OCI-LY3 (cell line): ENCODE results near the gene CDT1.

Experiments used
- H2AFZ ChIP-seq: fragments of 200-600, 300-600 bp; shearing (Covaris generic); 2 replicates; pipeline ENCODE4 v1.6.0; 2014; ENCODE audit warnings: antibody characterized with exemption, low read depth, low read length
- H3K27ac ChIP-seq: fragments of 200-600, 300-600 bp; sonication (generic); 2 replicates; pipeline ENCODE4 v1.5.1; 2014; ENCODE audit warnings: mild to moderate bottlenecking, low read length, moderate library complexity, mixed read lengths
- H3K27me3 ChIP-seq: fragments of 200-600, 300-600 bp; sonication (generic); 2 replicates; pipeline ENCODE4 v1.6.1; 2014; ENCODE audit warnings: low read depth, low read length, mixed read lengths
- H3K36me3 ChIP-seq: fragments of 200-600, 300-600 bp; sonication (generic); replicated peaks from 2 replicates; pipeline ENCODE3; 2014; ENCODE audit warnings: low read depth, low read length, mixed read lengths
- H3K4me1 ChIP-seq: fragments of 300-600, 200-600 bp; sonication (generic); 2 replicates; pipeline ENCODE4 v1.6.1; 2014; ENCODE audit warnings: low read length, mixed read lengths
- H3K4me2 ChIP-seq: fragments of 200-600, 300-600 bp; sonication (generic); 2 replicates; pipeline ENCODE4 v1.6.1; 2014; ENCODE audit warnings: low read length, mixed read lengths
- H3K4me3 ChIP-seq: fragments of 300-600, 200-600 bp; sonication (generic); 2 replicates; pipeline ENCODE4 v1.5.1; 2014; ENCODE audit warnings: antibody characterized with exemption, mild to moderate bottlenecking, low read length, moderate library complexity
- H3K79me2 ChIP-seq: fragments of 300-600, 200-600 bp; shearing (Covaris generic); 2 replicates; pipeline ENCODE4 v1.6.1; 2014; ENCODE audit warnings: mild to moderate bottlenecking, low read length, mixed read lengths
- H3K9ac ChIP-seq: fragments of 300-600, 200-600 bp; shearing (Covaris generic); 2 replicates; pipeline ENCODE4 v1.6.0; 2014; ENCODE audit warnings: mild to moderate bottlenecking, low read length, moderate library complexity
- H3K9me3 ChIP-seq: fragments of 200-600, 300-600 bp; shearing (Covaris generic); 2 replicates; pipeline ENCODE4 v1.6.1; 2014; ENCODE audit warnings: low read length, mixed read lengths; ENCODE audit not compliant: insufficient read depth
- H4K20me1 ChIP-seq: fragments of 200-600, 300-600 bp; sonication (generic); 2 replicates; pipeline ENCODE4 v1.6.1; 2016; ENCODE audit warnings: low read length, mixed read lengths; ENCODE audit not compliant: insufficient read depth
- EZH2phosphoT487 ChIP-seq: fragments of 200-600 bp; shearing (Covaris generic); IDR thresholded peaks from 2 replicates; pipeline ENCODE4 v1.6.1; 2018; ENCODE audit warnings: antibody characterized with exemption, mixed run types, low read depth
- TF ChIP-seq, protein P1 (sequence below): fragments of 200-600, 300-600 bp; sonication (generic); IDR thresholded peaks from 2 replicates; pipeline ENCODE4 v1.5.1; 2014; ENCODE audit warnings: antibody characterized with exemption, low read length, low read depth

Gene CDT1

DNA sequence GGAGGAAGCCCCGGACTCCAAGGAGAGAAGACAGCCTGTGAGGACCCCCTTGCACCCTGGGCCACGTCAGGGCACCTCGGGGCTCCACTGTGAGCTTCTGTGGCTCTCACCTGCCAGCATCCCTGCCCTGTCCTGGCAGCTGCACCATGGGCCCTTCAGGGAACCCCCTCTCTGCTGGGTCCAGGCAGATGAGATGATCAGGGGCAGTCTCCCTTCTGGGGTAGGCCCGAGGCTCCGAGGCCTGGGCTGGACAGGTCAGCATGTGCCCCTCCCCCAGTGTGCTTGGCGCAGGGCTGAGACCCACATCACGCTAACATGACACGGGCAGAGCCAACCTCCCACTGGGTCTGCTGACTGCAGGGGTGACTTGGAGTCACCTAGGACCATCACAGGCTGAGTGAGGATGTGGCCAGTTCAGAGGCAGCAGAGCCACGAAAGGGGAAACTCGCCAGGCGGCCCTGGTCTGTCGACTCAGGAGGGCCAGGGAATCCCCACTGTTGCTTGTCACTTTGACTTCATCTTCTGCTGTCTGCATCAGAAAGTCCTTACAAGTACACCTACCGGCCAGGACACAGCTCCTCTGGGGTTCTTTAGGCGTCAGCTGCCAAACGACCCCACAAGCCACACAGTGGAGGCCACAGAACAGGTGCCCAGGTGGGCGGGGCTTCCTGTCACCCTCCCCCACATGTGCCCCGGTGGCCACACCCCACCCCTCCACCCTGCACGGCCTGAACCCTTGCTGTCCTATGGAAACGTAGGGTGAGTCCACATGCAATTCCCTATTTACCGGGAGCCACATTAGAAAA is 50.9 kb downstream of the CDT1 start:
- 0 out of 2 replicates have a peak overlapping the region, but pooled peaks have one; percentile 7 for H3K4me2 ChIP-seq
- no peaks in the 10 kb centered on the region for H3K27me3 ChIP-seq
- no peaks in the 10 kb centered on the region for H3K9me3 ChIP-seq
- H3K79me2 ChIP-seq = peaks cover 18% of the 10 kb centered on the region
- TF ChIP-seq EZH2phosphoT487 = no peak
- TF ChIP-seq, protein P1, sequence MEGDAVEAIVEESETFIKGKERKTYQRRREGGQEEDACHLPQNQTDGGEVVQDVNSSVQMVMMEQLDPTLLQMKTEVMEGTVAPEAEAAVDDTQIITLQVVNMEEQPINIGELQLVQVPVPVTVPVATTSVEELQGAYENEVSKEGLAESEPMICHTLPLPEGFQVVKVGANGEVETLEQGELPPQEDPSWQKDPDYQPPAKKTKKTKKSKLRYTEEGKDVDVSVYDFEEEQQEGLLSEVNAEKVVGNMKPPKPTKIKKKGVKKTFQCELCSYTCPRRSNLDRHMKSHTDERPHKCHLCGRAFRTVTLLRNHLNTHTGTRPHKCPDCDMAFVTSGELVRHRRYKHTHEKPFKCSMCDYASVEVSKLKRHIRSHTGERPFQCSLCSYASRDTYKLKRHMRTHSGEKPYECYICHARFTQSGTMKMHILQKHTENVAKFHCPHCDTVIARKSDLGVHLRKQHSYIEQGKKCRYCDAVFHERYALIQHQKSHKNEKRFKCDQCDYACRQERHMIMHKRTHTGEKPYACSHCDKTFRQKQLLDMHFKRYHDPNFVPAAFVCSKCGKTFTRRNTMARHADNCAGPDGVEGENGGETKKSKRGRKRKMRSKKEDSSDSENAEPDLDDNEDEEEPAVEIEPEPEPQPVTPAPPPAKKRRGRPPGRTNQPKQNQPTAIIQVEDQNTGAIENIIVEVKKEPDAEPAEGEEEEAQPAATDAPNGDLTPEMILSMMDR = no peak
- H3K4me3 ChIP-seq = no peak overlapping the region
- H3K4me1 ChIP-seq = peaks cover 23% of the 10 kb centered on the region
- H3K36me3 ChIP-seq = peaks cover 6% of the 10 kb centered on the region
- H4K20me1 ChIP-seq = peaks cover 9% of the 10 kb centered on the region; the same call in 1 of the 2 replicates
- H3K27ac ChIP-seq = no peak overlapping the region
- H2AFZ ChIP-seq = no peak overlapping the region
- H3K9ac ChIP-seq = no peak overlapping the region

GRCh38 chr16:88855176-88855575 is 51.6 kb downstream of the CDT1 start:
- 0 out of 2 replicates have a peak overlapping the region, but pooled peaks have one; percentile 7 for H3K4me2 ChIP-seq
- TF ChIP-seq, protein P1 = no peak
- no peak for TF ChIP-seq EZH2phosphoT487
- H2AFZ ChIP-seq = no peak overlapping the region
- peaks cover 18% of the 10 kb centered on the region for H3K79me2 ChIP-seq
- peaks cover 23% of the 10 kb centered on the region for H3K4me1 ChIP-seq
- no peak overlapping the region for H3K9ac ChIP-seq
- H3K27ac ChIP-seq = no peak overlapping the region
- peaks cover 9% of the 10 kb centered on the region; the same call in 1 of the 2 replicates for H4K20me1 ChIP-seq
- H3K9me3 ChIP-seq = no peaks in the 10 kb centered on the region
- no peak overlapping the region for H3K4me3 ChIP-seq
- no peaks in the 10 kb centered on the region for H3K27me3 ChIP-seq
- peaks cover 10% of the 10 kb centered on the region for H3K36me3 ChIP-seq

- no peak overlapping the region for H3K27ac ChIP-seq
- H3K9me3 ChIP-seq = no peaks in the 10 kb centered on the region
- no peaks in the 10 kb centered on the region for H3K27me3 ChIP-seq
- H2AFZ ChIP-seq = no peak overlapping the region
- peaks cover 18% of the 10 kb centered on the region for H3K79me2 ChIP-seq
- peaks cover 9% of the 10 kb centered on the region; the same call in 1 of the 2 replicates for H4K20me1 ChIP-seq
- peaks cover 14% of the 10 kb centered on the region for H3K36me3 ChIP-seq
- H3K4me2 ChIP-seq = peak overlapping the region; percentile 86
- TF ChIP-seq EZH2phosphoT487 = no peak
- TF ChIP-seq, protein P1 = no peak
- H3K4me1 ChIP-seq = peaks cover 23% of the 10 kb centered on the region
- H3K9ac ChIP-seq = peak overlapping the region; percentile 38; the same call in 1 of the 2 replicates
- peak overlapping the region; percentile 73 for H3K4me3 ChIP-seq
Observed at GRCh38 chr16:88855736-88856121, 52.1 kb downstream of the CDT1 start.

- H4K20me1 ChIP-seq = peaks cover 9% of the 10 kb centered on the region; the same call in 1 of the 2 replicates
- peak overlapping the region; percentile 70; the same call in 1 of the 2 replicates for H3K9ac ChIP-seq
- TF ChIP-seq, protein P1 = no peak
- no peak for TF ChIP-seq EZH2phosphoT487
- no peaks in the 10 kb centered on the region for H3K9me3 ChIP-seq
- peak overlapping the region; percentile 86 for H3K4me2 ChIP-seq
- peaks cover 11% of the 10 kb centered on the region for H3K36me3 ChIP-seq
- no peak overlapping the region for H2AFZ ChIP-seq
- H3K27me3 ChIP-seq = no peaks in the 10 kb centered on the region
- H3K4me1 ChIP-seq = peaks cover 23% of the 10 kb centered on the region
- peak overlapping the region; percentile 99 for H3K4me3 ChIP-seq
- H3K27ac ChIP-seq = peak overlapping the region; percentile 24; the same call in 1 of the 2 replicates
- peaks cover 18% of the 10 kb centered on the region for H3K79me2 ChIP-seq
Observed at GRCh38 chr16:88856122-88856827, 52.7 kb downstream of the CDT1 start.
